Measurements from ENCODE around the gene CD200.

- no peak for TF ChIP-seq CTBP1 (IDR thresholded peaks at IDR 0.05; ENCODE audit: borderline replicate concordance)
- no peak for TF ChIP-seq NFE2 (IDR thresholded peaks at IDR 0.05; ENCODE audit: low read depth)
- no peak for TF ChIP-seq YY1 (IDR thresholded peaks at IDR 0.05; ENCODE audit: borderline replicate concordance in 1 of 3, control insufficient read depth in 1 of 3, extremely low read depth in 1 of 3, insufficient read depth in 3 of 3, insufficient read length in 1 of 3, insufficient replicate concordance in 2 of 3, low read depth in 1 of 3, low read length in 2 of 3)
- no peak for TF ChIP-seq POLR2A (conservative IDR thresholded peaks at IDR 0.05)
- TF ChIP-seq SMARCA5 (IDR thresholded peaks at IDR 0.05), result no peak
- no peak for TF ChIP-seq NBN (IDR thresholded peaks at IDR 0.05; ENCODE audit: low read depth)
- TF ChIP-seq, protein P1, sequence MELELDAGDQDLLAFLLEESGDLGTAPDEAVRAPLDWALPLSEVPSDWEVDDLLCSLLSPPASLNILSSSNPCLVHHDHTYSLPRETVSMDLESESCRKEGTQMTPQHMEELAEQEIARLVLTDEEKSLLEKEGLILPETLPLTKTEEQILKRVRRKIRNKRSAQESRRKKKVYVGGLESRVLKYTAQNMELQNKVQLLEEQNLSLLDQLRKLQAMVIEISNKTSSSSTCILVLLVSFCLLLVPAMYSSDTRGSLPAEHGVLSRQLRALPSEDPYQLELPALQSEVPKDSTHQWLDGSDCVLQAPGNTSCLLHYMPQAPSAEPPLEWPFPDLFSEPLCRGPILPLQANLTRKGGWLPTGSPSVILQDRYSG (tag; conservative IDR thresholded peaks at IDR 0.05; ENCODE audit: low read depth), result no peak
- no peak for TF ChIP-seq EZH2 (IDR thresholded peaks at IDR 0.05; ENCODE audit: borderline replicate concordance, low read depth, low read length)
- no peak for TF ChIP-seq RBM15 (IDR thresholded peaks at IDR 0.05; ENCODE audit: insufficient read depth, low read length)
- TF ChIP-seq TEAD4 (IDR thresholded peaks at IDR 0.05; ENCODE audit: low read length), result no peak
- TF ChIP-seq TEAD4 (CRISPR knock-in tag; IDR thresholded peaks at IDR 0.05; ENCODE audit: borderline replicate concordance), result no peak
- no peak for TF ChIP-seq MXI1 (IDR thresholded peaks at IDR 0.05; ENCODE audit: low read depth, low read length)
- TF ChIP-seq, protein P2, sequence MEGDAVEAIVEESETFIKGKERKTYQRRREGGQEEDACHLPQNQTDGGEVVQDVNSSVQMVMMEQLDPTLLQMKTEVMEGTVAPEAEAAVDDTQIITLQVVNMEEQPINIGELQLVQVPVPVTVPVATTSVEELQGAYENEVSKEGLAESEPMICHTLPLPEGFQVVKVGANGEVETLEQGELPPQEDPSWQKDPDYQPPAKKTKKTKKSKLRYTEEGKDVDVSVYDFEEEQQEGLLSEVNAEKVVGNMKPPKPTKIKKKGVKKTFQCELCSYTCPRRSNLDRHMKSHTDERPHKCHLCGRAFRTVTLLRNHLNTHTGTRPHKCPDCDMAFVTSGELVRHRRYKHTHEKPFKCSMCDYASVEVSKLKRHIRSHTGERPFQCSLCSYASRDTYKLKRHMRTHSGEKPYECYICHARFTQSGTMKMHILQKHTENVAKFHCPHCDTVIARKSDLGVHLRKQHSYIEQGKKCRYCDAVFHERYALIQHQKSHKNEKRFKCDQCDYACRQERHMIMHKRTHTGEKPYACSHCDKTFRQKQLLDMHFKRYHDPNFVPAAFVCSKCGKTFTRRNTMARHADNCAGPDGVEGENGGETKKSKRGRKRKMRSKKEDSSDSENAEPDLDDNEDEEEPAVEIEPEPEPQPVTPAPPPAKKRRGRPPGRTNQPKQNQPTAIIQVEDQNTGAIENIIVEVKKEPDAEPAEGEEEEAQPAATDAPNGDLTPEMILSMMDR (IDR thresholded peaks at IDR 0.05 in 2 of 3, conservative IDR thresholded peaks at IDR 0.05 in 1 of 3; ENCODE audit: insufficient read depth in 2 of 3, low read depth in 1 of 3, low read length in 3 of 3), result no peak
Observed at GRCh38 chr3:112354642-112355306, 21.8 kb downstream of the CD200 start.

Data from K562 (cell line).